Astrocyte (in vitro differentiated cells and primary cell): ENCODE measurements around the gene PIM3. TPM values are rescaled to one million over a fixed set of nuclear protein-coding genes. Genes with fewer than 3 reads are reported as not detected.

Source experiments
- DNase-seq: peaks from one replicate; pipeline ENCODE4 v3.0.0-alpha.2; 2010; ENCODE audit warnings: low read depth
- FAIRE-seq: peaks from 2 replicates; lab custom pipeline; 2011; peaks lifted over from hg19 to GRCh38; lab: Jason Lieb, UNC
- H2AFZ ChIP-seq: 2 replicates; pipeline ENCODE4 v1.6.0; 2012; ENCODE audit warnings: low read depth, low read length, inconsistent platforms
- H3K27ac ChIP-seq: 2 replicates; pipeline ENCODE4 v1.5.1; 2011; ENCODE audit warnings: low read depth, low read length, inconsistent platforms
- H3K27me3 ChIP-seq: 2 replicates; pipeline ENCODE4 v1.6.0; 2011; ENCODE audit warnings: low read length, inconsistent platforms; ENCODE audit not compliant: insufficient read depth
- H3K36me3 ChIP-seq: 2 replicates; pipeline ENCODE4 v1.5.1; 2011; ENCODE audit warnings: low read length, inconsistent platforms; ENCODE audit not compliant: insufficient read depth
- H3K4me1 ChIP-seq: 2 replicates; pipeline ENCODE4 v1.5.1; 2011; ENCODE audit warnings: low read length, inconsistent platforms; ENCODE audit not compliant: insufficient read depth
- H3K4me2 ChIP-seq: 2 replicates; pipeline ENCODE4 v1.6.0; 2012; ENCODE audit warnings: low read length, inconsistent platforms
- H3K4me3 ChIP-seq: 2 replicates; pipeline ENCODE4 v1.5.1; 2011; ENCODE audit warnings: low read depth, mild to moderate bottlenecking, low read length, inconsistent platforms; ENCODE audit not compliant: insufficient read depth
- H3K79me2 ChIP-seq: 2 replicates; pipeline ENCODE4 v1.6.0; 2012; ENCODE audit warnings: mild to moderate bottlenecking, low read length, inconsistent platforms; ENCODE audit not compliant: insufficient read depth
- H3K9ac ChIP-seq: 2 replicates; pipeline ENCODE4 v1.6.0; 2012; ENCODE audit warnings: mild to moderate bottlenecking, low read length, inconsistent platforms
- H3K9me3 ChIP-seq: 2 replicates; pipeline ENCODE4 v1.5.1; 2012; ENCODE audit warnings: low read depth, mild to moderate bottlenecking, low read length, inconsistent platforms; ENCODE audit not compliant: insufficient read depth
- H4K20me1 ChIP-seq: 2 replicates; pipeline ENCODE4 v1.6.0; 2012; ENCODE audit warnings: low read length, inconsistent platforms; ENCODE audit not compliant: insufficient read depth
- H3K27ac Mint-ChIP-seq: one replicate; pipeline ENCODE4 v1.8.0; 2021; ENCODE audit warnings: mild to moderate bottlenecking, mixed read lengths; ENCODE audit not compliant: unreplicated experiment
- H3K27me3 Mint-ChIP-seq: one replicate; pipeline ENCODE4 v1.8.0; 2021; ENCODE audit warnings: low read depth, mixed read lengths; ENCODE audit not compliant: unreplicated experiment
- H3K36me3 Mint-ChIP-seq: one replicate; pipeline ENCODE4 v1.8.0; 2021; ENCODE audit warnings: low read depth, mixed read lengths; ENCODE audit not compliant: unreplicated experiment
- H3K4me1 Mint-ChIP-seq: one replicate; pipeline ENCODE4 v1.8.0; 2021; ENCODE audit warnings: low read depth, mixed read lengths; ENCODE audit not compliant: unreplicated experiment
- H3K4me3 Mint-ChIP-seq: one replicate; pipeline ENCODE4 v1.8.0; 2021; ENCODE audit warnings: mild to moderate bottlenecking, moderate library complexity, mixed read lengths; ENCODE audit not compliant: unreplicated experiment
- H3K9me3 Mint-ChIP-seq: one replicate; pipeline ENCODE4 v1.8.0; 2021; ENCODE audit warnings: mild to moderate bottlenecking, mixed read lengths; ENCODE audit not compliant: unreplicated experiment
- EZH2 ChIP-seq: IDR thresholded peaks from 2 replicates; pipeline ENCODE4 v1.6.1; 2012; ENCODE audit warnings: mild to moderate bottlenecking, low read length, inconsistent platforms; ENCODE audit not compliant: insufficient read depth
- total RNA-seq: library from RNA; stranded (reverse); gene quantifications from 2 replicates; pipeline ENCODE4 v1.2.1, GENCODE V29; 2021
- TF ChIP-seq, protein P1 (sequence below): IDR thresholded peaks from 2 replicates; pipeline ENCODE4 v1.5.1; 2011; ENCODE audit warnings: low read depth, mild to moderate bottlenecking, inconsistent platforms, low read length, moderate library complexity; ENCODE audit not compliant: insufficient read depth

The PIM3 gene
- total RNA-seq, 1 donor from 2014 or later = 15.5 TPM

DNA sequence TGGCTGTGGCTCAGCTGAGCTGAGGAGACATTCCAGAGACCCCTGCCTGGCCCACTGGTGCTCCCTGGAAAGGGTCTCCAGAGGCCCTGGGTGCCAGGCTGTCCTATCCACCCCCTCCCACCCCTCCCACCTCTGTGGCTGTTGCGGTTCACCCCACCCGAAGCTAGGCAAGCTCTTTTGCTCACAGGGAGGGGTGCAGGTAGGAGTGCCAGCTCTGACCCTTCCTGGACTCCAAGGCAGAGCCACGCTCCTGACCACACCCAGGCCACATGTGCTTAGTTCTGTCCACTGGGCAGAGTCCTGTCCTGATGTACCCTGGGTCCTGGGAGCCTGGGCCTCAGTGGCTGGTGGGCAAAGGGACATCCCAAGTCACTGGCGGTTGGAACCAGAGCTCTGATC, 35.5 kb downstream of the PIM3 start:
- Histone ChIP-seq H3K36me3 (no peaks in the 10 kb centered on the region), H3K27me3 (peaks cover 5% of the 10 kb centered on the region), H3K9ac (no peak overlapping the region), H3K9me3 (no peaks in the 10 kb centered on the region), H2AFZ (no peak overlapping the region), H4K20me1 (no peaks in the 10 kb centered on the region), H3K27ac (no peak overlapping the region), H3K4me1 (no peaks in the 10 kb centered on the region), H3K4me3 (no peak overlapping the region), H3K79me2 (no peaks in the 10 kb centered on the region), H3K4me2 (no peak overlapping the region)
- H3K4me1 Mint-ChIP-seq = no peaks in the 10 kb centered on the region
- DNase-seq (no peak), FAIRE-seq (no peak)
- TF ChIP-seq, protein P1, sequence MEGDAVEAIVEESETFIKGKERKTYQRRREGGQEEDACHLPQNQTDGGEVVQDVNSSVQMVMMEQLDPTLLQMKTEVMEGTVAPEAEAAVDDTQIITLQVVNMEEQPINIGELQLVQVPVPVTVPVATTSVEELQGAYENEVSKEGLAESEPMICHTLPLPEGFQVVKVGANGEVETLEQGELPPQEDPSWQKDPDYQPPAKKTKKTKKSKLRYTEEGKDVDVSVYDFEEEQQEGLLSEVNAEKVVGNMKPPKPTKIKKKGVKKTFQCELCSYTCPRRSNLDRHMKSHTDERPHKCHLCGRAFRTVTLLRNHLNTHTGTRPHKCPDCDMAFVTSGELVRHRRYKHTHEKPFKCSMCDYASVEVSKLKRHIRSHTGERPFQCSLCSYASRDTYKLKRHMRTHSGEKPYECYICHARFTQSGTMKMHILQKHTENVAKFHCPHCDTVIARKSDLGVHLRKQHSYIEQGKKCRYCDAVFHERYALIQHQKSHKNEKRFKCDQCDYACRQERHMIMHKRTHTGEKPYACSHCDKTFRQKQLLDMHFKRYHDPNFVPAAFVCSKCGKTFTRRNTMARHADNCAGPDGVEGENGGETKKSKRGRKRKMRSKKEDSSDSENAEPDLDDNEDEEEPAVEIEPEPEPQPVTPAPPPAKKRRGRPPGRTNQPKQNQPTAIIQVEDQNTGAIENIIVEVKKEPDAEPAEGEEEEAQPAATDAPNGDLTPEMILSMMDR = no peak
- no peak for TF ChIP-seq EZH2
- no peaks in the 10 kb centered on the region for H3K36me3 Mint-ChIP-seq
- no peak overlapping the region for H3K4me3 Mint-ChIP-seq
- H3K27me3 Mint-ChIP-seq = peaks cover 33% of the 10 kb centered on the region
- H3K27ac Mint-ChIP-seq = no peak overlapping the region
- peaks cover 2% of the 10 kb centered on the region for H3K9me3 Mint-ChIP-seq

DNA sequence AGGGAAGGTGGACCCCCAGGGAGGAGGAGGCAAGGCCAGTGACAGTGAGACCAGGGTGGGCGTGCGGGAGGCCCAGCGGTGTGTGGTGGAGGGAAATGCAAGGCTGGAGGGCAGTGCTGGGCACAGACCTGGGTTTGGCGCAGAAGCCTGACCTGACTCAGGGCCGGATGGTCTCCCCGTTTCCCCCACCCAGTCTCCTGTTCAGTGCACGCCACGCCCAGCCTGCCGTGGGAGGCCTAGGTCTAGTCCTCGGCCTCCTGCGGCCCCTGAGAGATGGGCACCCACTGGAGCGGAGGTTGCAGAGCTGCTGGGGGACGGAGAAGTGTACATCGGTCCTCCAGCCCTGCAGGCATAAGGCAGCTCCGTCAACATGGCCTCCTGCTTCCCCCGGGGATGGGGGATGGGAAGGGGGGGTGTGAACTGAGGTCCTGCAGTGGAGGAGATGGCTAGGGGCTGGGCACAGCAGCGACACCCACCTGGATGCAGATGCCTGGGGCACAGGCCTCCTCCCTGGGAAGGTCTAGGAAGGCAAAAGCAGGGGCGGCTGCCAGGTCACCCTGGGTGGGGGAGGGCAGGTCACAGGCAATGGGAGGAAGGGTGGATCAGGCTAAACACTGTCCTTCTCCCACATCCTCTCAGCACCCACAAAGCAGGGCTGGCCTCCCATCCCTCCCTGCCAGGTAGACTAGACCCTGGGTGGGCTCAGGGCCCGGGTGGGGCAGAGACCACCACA, 36.1 kb downstream of the PIM3 start:
- H3K9me3 Mint-ChIP-seq = no peaks in the 10 kb centered on the region
- peaks cover 32% of the 10 kb centered on the region for H3K27me3 Mint-ChIP-seq
- H3K4me1 Mint-ChIP-seq = no peaks in the 10 kb centered on the region
- no peak for FAIRE-seq
- no peak overlapping the region for H3K9ac ChIP-seq
- peaks cover 5% of the 10 kb centered on the region for H3K27me3 ChIP-seq
- H4K20me1 ChIP-seq = no peaks in the 10 kb centered on the region
- no peaks in the 10 kb centered on the region for H3K9me3 ChIP-seq
- DNase-seq = no peak
- H3K36me3 Mint-ChIP-seq = no peaks in the 10 kb centered on the region
- H3K4me3 ChIP-seq = no peak overlapping the region
- no peaks in the 10 kb centered on the region for H3K4me1 ChIP-seq
- H3K4me3 Mint-ChIP-seq = no peak overlapping the region
- no peak overlapping the region for H3K27ac Mint-ChIP-seq
- H3K36me3 ChIP-seq = no peaks in the 10 kb centered on the region
- no peak overlapping the region for H2AFZ ChIP-seq
- TF ChIP-seq, protein P1 = no peak
- no peak for TF ChIP-seq EZH2
- no peak overlapping the region for H3K4me2 ChIP-seq
- no peak overlapping the region for H3K27ac ChIP-seq
- H3K79me2 ChIP-seq = no peaks in the 10 kb centered on the region

DNA sequence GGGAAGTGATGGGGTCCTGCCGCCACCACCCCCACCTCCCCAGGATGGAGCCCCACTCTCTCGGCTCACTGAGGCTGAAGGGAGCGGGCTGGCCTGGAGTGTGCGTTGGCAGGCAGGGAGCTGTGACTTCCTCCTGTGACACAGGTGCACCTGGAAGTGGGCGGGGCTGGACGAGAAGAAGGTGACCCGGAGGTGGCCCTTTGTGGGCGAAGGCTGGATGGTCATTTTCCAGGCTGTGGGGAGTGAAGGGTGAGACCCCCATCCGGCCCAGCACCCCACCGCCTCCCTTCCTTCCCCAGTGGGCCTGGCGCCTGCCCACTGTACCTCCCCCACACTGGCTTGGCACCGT, 36.7 kb downstream of the PIM3 start:
- H3K4me3 Mint-ChIP-seq = no peak overlapping the region
- DNase-seq = no peak
- H3K27me3 Mint-ChIP-seq = peaks cover 34% of the 10 kb centered on the region
- peaks cover 1% of the 10 kb centered on the region for H3K36me3 Mint-ChIP-seq
- Histone ChIP-seq H2AFZ (no peak overlapping the region), H3K79me2 (no peaks in the 10 kb centered on the region), H3K27ac (no peak overlapping the region), H3K27me3 (peaks cover 5% of the 10 kb centered on the region), H4K20me1 (no peaks in the 10 kb centered on the region), H3K36me3 (no peaks in the 10 kb centered on the region), H3K4me3 (no peak overlapping the region), H3K4me1 (no peaks in the 10 kb centered on the region), H3K9me3 (no peaks in the 10 kb centered on the region), H3K9ac (no peak overlapping the region), H3K4me2 (no peak overlapping the region)
- no peaks in the 10 kb centered on the region for H3K4me1 Mint-ChIP-seq
- no peaks in the 10 kb centered on the region for H3K9me3 Mint-ChIP-seq
- FAIRE-seq = no peak
- no peak overlapping the region for H3K27ac Mint-ChIP-seq
- no peak for TF ChIP-seq EZH2
